ENCODE measurements around the gene HDAC7. TPM values are rescaled to one million over a fixed set of nuclear protein-coding genes. Genes with fewer than 3 reads are reported as not detected.

The HDAC7 gene
- total and polyA plus RNA-seq, 2 of the 13 experiments (the other 11 are each of a cell fraction or from before 2014, with no cell fraction given) = 4.6 to 10.8 TPM

DNA sequence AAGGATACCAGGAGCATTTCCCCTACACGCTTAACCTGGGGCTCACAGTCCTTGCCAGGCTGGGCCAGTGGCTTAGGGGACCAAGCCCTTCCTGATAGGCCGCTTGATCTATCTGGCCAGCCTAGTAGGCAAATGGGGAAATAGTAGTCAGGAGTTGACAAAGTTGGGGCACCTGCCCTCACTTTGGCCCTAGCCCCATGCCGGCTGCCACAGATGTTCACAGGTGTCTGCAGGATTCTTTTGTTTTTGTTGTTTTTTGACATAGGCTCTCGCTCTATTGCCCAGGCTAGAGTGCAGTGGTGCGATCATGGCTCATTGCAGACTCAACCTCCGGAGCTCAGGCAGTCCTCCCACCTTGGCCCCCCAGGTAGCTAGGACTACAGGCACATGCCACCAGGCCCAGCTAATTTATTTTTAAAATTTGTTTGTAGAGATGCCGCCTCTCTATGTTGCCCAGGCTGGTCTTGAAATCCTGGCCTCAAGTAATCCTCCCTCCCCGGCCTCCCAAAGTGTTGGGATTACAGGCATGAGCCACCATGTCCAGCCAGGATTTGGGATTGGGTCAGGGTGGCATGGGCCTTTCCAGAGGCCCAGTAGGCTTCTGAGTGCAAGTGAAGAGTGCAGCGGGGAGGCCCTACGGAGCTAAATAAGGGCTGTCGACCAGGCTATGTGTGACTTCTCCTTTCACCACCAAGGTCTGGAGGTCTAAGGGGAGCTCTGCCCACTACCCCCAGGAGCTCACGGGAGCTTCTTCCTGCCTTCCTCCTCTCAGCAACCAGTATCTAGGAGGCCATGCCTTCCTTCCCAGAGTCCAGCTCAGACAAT lies 15.5 kb upstream of the HDAC7 start:
- POLR2A ChIA-PET = no interaction called here
- no peak overlapping the region for H2AFZ ChIP-seq (ENCODE audit: low read length)

More for the DNA sequence above, 15.5 kb upstream of the HDAC7 start:
- CTCF ChIA-PET (ENCODE audit: low intra/inter-chr PET ratio, low total read pairs) = interaction anchor here (1.5 kb wide), 1 partner anchor 38 kb away, joined by 4 read pairs; no protein-coding TSS in a partner anchor
- no peak overlapping the region for H3K9ac ChIP-seq (ENCODE audit: insufficient read depth, low read depth, low read length)
- FAIRE-seq (no peak), DNase-seq (ENCODE audit: low spot score) (no peak), ATAC-seq (no peak)
- no peak overlapping the region for H3K4me2 ChIP-seq (ENCODE audit: low read depth, low read length)
- H3K36me3 ChIP-seq (replicated peaks in 1 of 2; ENCODE audit: control insufficient read depth in 1 of 2, insufficient read depth in 2 of 2, low read length in 2 of 2) = no peaks in the 10 kb centered on the region
- H4K20me1 ChIP-seq (ENCODE audit: insufficient read depth, low read length) = no peaks in the 10 kb centered on the region
- 52% methylated on average over 11 of the region's 12 CpGs for WGBS (ENCODE audit: low lambda C conversion rate)
- H3K27ac ChIP-seq (ENCODE audit: extremely low read length, insufficient read depth, low read length) = no peak overlapping the region
- in situ Hi-C loops (cut with HindIII; ENCODE audit: extremely low pct_ligation_motif_present, low pct_unique_long_range_greater_than_20kb) = loop anchor here (5.0 kb wide), 2 partner anchors 48 to 118 kb away; no protein-coding TSS in a partner anchor
- intact Hi-C loops (cut with micrococcal nuclease; ENCODE audit: unreplicated experiment) = no loop called here
- H3K79me2 ChIP-seq (ENCODE audit: insufficient read depth, low read length) = no peaks in the 10 kb centered on the region
- no peaks in the 10 kb centered on the region; the same call in 1 of the 2 replicates for H3K4me1 ChIP-seq (ENCODE audit: insufficient read depth, low read length)
- TF ChIP-seq KLF15 (CRISPR knock-in tag; IDR thresholded peaks at IDR 0.05; ENCODE audit: borderline replicate concordance) = no peak
- no peak for TF ChIP-seq ZNF12 (CRISPR knock-in tag; IDR thresholded peaks at IDR 0.05)
- no peak for TF ChIP-seq BHLHE40 (IDR thresholded peaks at IDR 0.05; ENCODE audit: low read length)
- TF ChIP-seq, protein P1, sequence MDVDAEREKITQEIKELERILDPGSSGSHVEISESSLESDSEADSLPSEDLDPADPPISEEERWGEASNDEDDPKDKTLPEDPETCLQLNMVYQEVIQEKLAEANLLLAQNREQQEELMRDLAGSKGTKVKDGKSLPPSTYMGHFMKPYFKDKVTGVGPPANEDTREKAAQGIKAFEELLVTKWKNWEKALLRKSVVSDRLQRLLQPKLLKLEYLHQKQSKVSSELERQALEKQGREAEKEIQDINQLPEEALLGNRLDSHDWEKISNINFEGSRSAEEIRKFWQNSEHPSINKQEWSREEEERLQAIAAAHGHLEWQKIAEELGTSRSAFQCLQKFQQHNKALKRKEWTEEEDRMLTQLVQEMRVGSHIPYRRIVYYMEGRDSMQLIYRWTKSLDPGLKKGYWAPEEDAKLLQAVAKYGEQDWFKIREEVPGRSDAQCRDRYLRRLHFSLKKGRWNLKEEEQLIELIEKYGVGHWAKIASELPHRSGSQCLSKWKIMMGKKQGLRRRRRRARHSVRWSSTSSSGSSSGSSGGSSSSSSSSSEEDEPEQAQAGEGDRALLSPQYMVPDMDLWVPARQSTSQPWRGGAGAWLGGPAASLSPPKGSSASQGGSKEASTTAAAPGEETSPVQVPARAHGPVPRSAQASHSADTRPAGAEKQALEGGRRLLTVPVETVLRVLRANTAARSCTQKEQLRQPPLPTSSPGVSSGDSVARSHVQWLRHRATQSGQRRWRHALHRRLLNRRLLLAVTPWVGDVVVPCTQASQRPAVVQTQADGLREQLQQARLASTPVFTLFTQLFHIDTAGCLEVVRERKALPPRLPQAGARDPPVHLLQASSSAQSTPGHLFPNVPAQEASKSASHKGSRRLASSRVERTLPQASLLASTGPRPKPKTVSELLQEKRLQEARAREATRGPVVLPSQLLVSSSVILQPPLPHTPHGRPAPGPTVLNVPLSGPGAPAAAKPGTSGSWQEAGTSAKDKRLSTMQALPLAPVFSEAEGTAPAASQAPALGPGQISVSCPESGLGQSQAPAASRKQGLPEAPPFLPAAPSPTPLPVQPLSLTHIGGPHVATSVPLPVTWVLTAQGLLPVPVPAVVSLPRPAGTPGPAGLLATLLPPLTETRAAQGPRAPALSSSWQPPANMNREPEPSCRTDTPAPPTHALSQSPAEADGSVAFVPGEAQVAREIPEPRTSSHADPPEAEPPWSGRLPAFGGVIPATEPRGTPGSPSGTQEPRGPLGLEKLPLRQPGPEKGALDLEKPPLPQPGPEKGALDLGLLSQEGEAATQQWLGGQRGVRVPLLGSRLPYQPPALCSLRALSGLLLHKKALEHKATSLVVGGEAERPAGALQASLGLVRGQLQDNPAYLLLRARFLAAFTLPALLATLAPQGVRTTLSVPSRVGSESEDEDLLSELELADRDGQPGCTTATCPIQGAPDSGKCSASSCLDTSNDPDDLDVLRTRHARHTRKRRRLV (CRISPR knock-in tag; IDR thresholded peaks at IDR 0.05) = no peak
- TF ChIP-seq, protein P2, sequence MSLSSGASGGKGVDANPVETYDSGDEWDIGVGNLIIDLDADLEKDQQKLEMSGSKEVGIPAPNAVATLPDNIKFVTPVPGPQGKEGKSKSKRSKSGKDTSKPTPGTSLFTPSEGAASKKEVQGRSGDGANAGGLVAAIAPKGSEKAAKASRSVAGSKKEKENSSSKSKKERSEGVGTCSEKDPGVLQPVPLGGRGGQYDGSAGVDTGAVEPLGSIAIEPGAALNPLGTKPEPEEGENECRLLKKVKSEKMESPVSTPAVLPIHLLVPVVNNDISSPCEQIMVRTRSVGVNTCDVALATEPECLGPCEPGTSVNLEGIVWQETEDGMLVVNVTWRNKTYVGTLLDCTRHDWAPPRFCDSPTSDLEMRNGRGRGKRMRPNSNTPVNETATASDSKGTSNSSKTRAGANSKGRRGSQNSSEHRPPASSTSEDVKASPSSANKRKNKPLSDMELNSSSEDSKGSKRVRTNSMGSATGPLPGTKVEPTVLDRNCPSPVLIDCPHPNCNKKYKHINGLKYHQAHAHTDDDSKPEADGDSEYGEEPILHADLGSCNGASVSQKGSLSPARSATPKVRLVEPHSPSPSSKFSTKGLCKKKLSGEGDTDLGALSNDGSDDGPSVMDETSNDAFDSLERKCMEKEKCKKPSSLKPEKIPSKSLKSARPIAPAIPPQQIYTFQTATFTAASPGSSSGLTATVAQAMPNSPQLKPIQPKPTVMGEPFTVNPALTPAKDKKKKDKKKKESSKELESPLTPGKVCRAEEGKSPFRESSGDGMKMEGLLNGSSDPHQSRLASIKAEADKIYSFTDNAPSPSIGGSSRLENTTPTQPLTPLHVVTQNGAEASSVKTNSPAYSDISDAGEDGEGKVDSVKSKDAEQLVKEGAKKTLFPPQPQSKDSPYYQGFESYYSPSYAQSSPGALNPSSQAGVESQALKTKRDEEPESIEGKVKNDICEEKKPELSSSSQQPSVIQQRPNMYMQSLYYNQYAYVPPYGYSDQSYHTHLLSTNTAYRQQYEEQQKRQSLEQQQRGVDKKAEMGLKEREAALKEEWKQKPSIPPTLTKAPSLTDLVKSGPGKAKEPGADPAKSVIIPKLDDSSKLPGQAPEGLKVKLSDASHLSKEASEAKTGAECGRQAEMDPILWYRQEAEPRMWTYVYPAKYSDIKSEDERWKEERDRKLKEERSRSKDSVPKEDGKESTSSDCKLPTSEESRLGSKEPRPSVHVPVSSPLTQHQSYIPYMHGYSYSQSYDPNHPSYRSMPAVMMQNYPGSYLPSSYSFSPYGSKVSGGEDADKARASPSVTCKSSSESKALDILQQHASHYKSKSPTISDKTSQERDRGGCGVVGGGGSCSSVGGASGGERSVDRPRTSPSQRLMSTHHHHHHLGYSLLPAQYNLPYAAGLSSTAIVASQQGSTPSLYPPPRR (CRISPR knock-in tag; IDR thresholded peaks at IDR 0.05; ENCODE audit: borderline replicate concordance) = no peak
- TF ChIP-seq ZNF644 (CRISPR knock-in tag; IDR thresholded peaks at IDR 0.05; ENCODE audit: low read depth) = no peak
- no peak for TF ChIP-seq ZNF83 (CRISPR knock-in tag; IDR thresholded peaks at IDR 0.05; ENCODE audit: borderline replicate concordance)
- no peak for TF ChIP-seq CBFB (CRISPR knock-in tag; IDR thresholded peaks at IDR 0.05)
- TF ChIP-seq RARA (CRISPR knock-in tag; IDR thresholded peaks at IDR 0.05) = no peak
- no TSS peak for BruUV-seq (replicated peaks)
- no peak overlapping the region for H3K4me3 ChIP-seq (replicated peaks in 1 of 3; ENCODE audit: insufficient read depth in 1 of 3, low read depth in 2 of 3, low read length in 3 of 3)
- no peaks in the 10 kb centered on the region for H3K9me3 ChIP-seq (ENCODE audit: low read length)
- peaks cover 8 to 18% of the 10 kb centered on the region in 2 experiments; a peak in 4 of 5 replicates for H3K27me3 ChIP-seq (ENCODE audit: control insufficient read depth in 1 of 2, insufficient read depth in 2 of 2, low read length in 2 of 2)

Data from HepG2 (cell line).